ENCODE results near the gene SORBS1.

Gene SORBS1

DNA sequence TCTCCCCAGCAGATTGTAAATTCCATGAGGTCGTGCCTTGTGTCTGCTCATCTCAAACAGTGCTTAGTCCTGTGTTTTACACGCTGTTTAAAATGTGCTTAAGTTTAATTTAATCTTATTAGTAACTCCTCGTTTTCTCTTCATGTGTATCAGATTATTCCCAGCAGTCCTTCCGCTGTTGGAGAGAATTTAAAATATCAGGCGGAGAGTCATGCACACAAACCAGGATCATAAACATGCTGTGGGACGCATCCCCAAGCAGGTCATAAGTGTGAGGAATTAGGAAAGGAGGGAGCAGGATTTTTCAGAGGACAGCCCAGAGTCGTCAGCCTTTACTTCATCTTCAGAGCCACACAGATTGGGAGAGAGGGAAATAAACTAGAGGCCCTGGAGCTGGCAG lies 4.2 kb upstream of the SORBS1 start:
- no peak for DNase-seq (ENCODE audit: low spot score)

DNA sequence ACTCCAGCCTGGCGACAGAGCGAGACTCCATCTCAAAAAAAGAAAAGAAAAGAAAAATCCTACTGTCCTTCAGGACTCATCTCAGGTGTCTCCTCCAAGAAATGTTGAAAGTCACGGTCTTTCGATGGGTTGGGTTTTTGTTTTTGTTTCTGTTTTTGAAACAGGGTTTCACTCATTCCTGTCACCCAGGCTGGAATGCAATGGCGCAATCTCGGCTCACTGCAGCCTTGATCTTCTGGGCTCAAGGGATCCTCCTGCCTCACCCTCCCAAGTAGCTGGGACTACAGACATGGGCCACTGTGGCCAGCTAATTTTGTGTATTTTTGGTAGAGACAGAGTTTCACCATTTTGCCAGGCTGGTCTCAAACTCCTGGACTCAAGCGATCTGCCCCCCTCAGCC lies 3.1 kb upstream of the SORBS1 start:
- no peak for DNase-seq (ENCODE audit: low spot score)

DNA sequence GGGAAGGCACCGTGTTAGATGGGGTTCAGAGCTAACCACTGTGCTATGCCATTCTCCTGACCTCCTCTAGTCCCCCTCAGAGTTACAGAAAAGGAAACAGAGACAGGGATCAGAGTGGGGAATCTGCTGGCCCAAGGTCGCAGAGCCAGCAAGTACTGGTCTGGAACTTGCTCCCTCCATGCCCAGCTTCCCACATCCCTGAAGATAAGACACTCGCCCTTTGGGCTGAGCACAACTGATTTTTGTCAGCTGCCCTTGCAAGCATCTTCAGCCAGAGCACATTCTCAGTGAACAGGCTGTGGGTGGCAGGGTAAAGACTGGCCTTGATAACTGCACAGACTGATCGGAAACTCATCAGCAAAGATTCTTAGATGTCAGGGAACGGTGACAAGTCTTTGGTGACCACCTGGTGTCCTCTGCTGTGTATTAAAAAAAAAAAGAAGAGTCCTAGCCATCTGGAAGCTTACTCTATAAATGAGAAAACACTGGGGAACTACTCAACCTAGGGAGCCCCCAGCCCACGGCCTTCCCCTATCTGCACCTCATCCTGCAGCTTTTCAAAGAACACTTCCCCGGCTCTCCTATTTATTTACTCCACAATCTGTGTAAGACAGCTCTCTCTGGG lies 1.3 kb upstream of the SORBS1 start:
- no peak for DNase-seq (ENCODE audit: low spot score)

DNA sequence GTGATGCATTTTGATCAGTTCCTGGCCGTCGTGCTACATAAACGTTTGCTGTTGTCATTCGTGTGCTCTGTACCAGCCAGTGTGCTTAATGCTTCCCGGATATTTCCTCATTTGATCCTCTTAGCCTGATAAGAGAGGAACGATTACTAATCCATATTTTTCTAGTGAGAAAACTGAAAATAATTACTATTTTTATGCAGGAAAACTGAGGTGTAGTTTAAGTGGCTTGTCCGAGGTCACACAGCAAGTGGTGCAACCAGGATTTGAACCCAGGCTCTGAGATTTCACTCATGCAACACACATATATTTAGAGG lies 650 bp upstream of the SORBS1 start:
- no peak for DNase-seq (ENCODE audit: low spot score)

DNA sequence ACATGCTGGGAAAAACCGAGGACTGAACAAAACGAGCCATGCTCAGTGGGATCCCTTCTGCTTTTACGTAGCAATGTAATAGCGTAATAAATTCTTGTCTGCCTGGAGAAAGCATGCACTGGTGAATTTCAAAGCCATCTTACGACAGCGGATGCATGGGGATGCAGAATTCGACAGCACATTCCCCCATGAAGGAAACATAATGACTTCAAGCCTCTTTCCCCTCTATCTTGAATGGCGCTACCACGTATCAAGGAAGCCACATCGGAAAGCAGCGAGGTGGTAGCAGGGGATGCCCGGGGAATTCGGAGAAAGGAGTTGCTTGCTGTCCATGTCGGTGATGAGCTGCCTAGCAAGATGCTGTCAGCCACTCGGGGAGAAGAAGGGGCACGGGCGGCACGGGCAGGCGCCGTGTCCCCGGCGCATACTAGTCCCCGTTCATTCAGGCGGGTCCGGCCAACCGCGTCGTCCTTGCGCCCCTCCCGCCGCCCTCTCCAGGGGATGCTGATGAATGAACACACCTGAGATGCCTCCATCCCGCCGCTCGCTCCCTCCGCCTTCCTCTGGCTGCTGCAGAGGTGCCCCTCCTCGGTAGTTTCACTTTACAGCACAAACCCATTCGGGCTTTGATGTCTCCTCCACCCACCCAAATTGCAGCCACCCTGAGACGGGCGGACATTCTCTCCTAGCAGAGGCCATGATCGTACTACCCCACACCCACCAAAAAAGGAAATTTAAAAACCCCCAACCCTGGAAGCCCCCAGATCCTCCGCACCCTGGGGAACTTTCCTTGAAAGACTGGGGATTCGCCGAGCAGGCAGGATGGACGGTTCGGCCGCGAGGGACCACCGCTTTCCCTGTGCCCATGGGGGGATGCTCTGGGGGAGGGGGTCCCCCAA lies 644 bp downstream of the SORBS1 start:
- peak; percentile 64 for DNase-seq (ENCODE audit: low spot score)

DNA sequence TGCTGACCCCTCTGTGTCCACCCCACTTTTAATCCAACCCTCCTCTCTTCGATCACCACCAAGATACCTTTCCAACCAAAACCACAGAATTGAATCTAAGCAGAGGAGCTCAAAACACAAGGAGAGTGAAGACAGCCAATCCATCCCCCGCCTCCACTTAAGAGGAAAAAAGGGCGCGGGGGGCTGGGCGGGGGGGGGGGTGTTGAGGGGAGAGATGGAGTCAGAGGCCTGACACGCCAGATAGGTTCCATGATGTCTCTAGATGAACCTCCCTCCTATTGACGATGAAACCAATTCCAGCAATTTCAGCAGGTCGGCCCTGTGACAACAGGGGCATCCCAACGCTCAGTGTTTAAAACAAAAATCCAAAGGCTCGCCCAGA lies 1.3 kb downstream of the SORBS1 start:
- DNase-seq (ENCODE audit: low spot score): no peak

DNA sequence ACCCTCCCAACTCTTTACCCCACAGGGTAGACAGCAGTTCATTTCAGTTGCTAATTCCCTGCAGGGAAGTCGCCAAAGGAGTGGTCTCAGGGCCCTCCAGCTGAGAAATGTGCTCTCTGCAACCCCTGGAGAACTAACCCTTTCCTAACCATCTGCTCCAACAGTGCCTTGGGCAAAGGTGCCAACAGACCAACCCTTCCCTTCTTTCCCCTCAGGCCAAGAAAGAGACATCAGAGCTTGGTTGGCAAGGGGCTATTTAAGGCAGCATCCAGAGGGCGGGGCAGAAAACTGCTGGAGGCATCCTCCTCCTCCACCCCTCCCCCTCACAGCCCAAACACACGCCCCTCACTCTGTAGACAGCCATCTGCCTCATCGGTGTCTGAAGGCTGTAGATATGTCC lies 1.7 kb downstream of the SORBS1 start:
- no peak for DNase-seq (ENCODE audit: low spot score)

DNA sequence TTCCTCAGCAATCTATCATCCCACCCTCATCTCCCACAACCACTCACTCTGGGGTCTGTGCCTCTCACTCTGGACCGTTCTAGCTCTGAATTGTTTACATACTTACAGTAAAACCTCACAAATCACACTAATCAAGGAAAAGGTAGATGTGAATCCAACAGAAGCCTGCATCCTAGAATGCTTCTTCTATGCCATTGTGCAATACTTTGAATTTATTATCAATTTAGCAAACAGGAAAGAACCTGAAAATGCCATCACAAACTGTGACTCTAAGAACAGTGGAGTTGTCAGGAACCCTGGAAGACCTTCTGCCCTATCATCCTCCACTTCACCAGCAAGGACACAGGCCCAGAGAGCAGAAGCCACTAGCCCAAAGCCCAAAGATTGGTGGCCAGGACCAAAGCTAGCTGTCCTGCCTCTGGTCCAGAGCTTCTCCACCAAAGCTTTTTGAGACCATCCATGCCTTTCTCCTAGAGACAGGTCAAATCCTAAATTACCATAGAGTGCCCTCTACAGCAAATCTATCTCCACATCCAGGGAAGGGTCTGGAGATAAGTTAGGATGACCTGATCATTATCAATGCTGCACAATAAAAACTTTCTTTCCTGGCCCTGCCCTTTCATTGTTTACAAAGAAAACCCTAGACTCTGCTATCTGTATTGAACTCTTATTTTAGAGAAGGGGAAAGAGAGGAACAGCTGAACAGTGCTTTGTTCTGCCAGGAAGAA lies 2.4 kb downstream of the SORBS1 start:
- no peak for DNase-seq (ENCODE audit: low spot score)

DNA sequence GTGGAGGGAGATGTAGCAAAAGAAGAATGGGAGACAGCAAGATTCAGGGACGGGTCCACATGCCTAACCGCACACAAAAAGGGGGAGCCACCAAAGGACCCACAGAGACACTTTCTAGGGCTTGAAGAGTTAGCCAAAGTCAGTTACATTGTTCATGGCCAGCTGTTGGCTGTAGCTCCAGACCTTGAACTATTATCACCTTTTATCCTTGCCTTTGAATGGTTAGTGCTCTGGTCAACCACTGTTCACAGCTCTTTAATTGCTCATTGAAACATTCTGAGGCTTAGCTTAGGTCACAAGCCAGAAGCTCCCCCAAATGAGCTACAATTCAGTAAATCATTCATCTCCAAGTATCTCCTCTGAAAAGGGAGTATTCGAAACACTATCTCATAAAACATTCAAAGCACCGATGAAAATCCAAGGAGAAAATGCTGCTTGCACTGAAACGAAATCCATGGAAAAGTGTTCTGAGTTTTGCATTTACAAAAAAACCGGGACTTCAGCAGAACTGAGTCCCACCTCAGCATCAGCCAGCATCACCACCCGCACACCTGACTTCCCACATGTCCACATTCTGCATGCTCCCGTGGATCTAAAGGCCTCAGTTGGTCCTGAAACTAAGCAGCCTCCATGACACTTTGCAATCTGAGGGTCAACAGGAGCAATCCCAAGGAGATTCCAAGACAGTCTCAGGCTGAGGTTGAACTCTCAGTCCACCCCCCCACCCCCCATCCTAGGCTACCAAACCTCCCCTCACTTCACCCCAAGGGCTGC lies 4.0 kb downstream of the SORBS1 start:
- DNase-seq (ENCODE audit: low spot score): no peak

DNA sequence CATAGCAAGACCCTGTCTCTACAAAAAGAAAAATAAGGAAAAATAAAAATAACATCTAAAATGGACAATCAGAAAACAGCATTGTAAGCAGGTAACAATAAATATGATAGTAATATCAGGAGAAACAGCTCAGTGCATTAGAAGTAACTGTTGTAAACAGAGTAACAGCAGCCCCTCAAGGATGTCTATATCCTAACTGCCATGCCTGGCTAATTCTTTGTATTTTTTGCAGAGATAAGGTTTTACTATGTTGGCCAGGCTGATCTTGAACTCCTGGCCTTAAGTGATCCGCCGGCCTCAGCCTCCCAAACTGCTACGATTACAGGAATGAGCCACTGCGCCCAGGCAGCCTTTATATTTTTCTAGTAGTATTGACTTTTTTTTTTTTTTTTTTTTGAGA lies 7.5 kb downstream of the SORBS1 start:
- DNase-seq (ENCODE audit: low spot score): no peak

DNA sequence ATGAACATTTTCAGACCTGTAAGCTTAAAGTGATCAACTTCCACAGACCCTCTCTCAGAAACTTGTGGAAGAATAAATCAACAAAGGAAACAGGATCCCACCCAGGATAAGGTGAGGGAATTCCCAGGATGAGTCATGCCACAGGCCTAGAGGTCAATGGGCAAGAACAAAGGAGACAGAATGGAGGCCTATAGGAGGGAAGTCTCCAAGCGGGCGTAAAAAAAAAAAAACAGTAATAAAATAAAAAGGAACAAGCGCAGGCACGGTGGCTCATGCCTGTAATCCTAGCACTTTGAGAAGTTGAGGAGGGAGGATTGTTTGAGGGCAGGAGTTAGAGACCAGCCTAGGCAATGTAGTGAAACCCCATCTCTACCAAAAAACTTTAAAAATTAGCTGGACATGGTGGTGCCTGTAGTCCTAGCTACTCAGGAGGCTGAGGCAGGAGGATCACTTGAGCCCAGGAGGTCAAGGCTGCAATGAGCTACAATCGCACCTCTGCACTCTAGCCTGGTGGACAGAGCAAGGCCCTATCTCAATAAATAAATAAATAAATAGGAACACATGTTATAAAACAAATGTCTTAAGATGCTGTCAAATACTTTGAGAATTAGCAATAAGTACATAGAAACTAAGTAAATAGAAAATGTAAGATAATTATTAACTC lies 8.4 kb downstream of the SORBS1 start:
- DNase-seq (ENCODE audit: low spot score): no peak

DNA sequence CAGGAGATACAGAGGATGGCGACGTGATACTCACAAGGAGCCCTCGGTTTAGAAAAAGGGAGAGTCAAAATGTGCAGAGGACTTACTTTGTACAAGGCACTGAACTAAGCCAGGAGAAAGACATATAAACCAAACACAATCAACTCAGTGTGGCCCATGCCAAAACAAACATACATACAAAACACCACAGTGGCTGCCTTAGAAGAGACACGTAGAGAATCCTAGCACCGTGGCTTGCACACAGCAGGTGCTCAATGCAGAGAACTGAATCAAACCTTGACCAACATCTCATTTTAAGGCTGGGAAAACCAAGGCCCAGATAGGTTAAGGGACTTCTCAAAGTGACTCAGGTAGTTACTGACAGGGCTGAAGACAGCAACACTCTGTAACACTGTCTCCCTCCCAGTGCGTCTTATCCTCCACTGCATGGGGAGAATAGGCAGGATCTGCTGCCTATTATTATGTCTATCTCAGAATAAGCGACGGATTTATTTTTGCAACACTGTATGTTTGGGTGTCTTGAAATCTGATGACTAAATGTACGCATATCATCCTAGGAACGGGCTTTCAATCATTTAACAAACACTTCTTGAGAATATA lies 11.0 kb downstream of the SORBS1 start:
- no peak for DNase-seq (ENCODE audit: low spot score)

DNA sequence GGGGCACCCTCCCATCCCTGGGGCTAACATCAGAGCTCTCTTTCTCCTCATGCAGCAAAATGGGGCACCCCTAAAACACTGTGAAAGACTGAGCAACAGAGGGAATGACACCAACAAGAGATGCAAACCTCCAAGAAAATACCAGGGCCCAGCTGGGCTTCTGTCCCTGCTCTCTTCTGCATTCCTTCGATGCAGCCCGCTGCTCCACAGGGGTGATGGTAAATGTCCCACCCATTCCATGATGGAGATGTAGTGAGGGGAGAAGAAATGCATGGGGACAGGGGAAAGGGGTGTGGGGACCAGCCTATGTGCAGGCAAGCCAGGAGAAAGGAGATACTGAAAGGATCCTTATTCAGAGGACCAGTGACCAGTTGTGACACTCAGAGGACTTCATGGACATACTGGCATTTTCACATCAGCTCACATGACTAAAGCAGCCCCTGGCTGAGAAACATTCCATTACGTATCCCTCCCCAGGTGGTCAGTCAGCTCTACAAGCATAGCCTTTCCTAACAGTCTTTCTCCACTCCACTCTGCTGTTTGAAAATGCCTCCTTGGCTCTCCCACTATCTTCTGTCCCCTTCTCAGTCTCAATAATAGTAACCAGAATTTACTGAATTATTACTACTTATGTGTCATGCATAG lies 13.3 kb downstream of the SORBS1 start:
- DNase-seq (ENCODE audit: low spot score): no peak

DNA sequence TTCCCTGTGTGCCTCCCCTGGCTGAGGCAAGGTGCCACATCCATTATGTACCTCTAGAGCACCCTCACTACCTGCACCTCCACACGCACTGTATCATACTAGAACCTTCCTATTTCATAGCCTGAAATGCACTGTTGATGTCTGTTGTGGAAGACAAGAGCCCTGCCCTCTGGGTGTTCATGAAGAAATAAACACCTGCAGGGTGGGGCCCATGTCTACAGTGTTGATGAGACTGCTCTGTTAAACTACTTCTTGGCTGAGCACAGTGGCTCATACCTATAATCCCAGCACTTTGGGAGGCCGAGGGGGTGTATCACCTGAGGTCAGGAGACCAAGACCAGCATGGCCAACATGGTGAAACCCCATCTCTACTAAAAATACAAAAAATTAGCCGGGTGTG lies 14.0 kb downstream of the SORBS1 start:
- no peak for DNase-seq (ENCODE audit: low spot score)

DNA sequence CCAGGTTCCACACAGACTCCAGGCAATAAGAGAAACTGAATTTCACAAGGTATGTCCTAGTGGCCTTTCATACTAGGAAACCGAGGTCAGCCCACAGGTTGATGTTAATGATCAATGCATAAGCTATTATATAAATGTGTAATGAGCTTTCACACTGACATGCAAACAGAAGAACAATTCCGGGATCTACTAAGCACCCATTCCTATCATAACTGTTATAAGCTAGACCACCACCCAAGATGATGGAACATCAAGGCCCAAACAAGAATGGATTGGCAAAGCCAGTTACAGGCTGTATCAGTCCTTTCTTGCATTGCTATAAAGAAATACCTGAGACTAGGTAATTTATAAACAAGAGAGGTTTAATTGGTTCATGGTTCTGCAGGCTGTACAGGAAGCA lies 15.2 kb downstream of the SORBS1 start:
- DNase-seq (ENCODE audit: low spot score): no peak

DNA sequence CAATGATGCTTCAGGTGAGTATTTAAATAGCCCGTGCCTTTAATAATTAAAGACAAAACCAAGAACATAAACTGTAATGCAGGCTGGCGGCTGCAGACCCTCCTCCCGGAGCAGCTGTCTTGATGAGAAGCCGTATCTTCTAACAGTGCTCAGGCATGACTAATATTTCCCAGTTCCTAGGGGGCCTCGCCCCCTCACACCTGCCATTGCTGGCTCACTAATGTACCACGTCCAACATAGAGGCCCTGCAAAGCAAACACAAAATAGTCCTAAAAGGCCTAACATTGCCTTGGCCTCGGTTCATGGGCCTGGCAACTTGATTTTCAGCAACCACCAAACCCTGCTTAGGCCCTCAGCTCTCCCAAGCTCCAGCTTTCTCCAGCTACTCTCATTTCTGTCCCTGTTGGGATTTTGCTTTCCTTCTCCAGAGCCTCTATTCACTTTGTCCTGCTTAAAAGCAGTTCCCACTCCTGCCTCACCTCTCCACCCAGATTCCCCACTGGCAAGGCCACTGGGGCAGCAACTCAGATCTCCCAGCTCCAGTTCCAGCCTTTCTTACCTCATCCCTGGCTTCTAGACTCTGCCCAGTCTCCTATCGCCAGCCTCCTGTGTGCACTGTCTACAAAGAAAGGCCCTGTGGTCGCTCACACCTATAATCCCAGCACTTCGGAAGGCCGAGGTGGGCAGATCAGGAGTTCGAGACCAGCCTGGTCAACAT lies 16.2 kb downstream of the SORBS1 start:
- DNase-seq (ENCODE audit: low spot score): no peak

DNA sequence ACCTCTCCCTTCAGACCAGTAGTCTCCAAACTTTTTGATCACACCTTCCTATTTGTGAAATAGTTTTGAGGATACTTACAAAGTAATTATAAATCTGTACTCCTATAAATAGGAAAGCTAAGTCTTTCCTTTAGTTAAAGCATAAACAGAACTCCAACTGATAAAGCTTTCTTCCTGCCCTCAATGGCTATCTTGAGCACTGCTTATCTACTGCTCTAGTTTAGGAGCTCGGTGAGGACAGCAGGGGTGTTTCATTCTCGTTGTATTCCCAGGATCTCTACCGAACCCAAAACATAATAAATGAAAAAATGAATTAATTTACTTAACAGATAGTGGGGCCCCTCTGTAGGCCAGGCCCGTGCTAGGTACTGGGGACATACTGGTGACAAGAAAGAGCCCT lies 17.7 kb downstream of the SORBS1 start:
- no peak for DNase-seq (ENCODE audit: low spot score)

DNA sequence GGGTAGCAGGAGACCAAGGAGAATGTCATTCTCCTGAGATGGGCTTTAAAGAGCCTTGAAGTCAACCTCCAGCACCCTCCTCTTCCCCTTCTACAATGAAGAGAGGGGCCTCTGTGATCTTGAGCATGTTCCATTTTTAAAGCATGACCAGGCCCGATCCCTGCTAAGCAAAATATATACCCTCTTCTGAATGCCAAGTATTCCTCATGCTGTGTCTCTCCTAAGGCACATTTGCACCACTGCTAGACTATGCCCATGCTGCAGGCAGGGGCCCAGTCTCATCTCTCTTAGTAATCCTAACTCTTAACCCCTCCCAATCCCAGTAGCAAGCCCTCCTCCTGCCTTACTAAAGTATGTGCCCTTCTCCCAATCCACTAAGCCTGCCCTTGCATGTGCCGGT lies 18.4 kb downstream of the SORBS1 start:
- no peak for DNase-seq (ENCODE audit: low spot score)

DNA sequence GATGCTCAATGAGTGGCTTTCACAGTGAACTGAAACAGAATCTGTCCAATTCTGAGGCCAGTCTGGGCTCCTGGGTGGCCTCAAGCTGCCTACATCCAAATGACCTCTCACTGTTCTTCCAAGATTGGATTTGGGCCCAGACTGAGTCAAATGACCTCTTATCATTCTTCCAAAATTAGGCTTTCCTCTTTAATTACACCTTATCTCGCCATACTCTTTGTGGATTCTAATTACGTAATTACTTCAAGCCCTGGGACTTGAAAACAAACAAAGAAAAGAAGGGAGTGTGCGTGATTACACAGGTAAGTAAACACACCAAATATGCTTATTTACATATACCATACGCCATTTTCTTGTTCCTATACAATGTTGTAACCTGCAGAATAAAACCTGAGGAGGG lies 18.8 kb downstream of the SORBS1 start:
- DNase-seq (ENCODE audit: low spot score): no peak

DNA sequence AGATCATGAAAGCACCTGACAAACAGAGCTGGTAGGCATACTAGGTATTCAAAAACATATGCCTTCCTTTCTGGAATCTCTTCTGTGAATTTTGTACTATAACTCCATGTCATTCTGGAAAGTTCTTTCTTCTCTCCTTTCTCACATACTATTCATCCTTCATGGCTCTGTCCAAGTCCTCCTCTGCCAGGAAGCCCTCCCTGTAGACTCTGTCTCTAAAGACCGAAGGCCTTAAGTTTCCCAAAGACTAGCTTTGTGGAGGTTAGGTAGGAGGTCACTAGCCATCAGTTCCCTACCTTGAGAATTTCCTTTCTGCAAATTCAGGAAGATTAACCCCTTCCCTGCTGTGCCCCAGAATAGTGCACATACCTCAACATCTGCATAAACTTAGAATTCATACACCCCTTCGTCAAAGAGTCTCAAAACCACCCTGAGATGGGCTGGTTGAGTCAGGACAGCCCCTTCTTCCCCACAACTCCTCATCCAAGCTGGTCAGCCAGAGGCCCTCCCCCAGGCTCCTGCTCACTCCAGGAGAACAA lies 20.6 kb downstream of the SORBS1 start:
- no peak for DNase-seq (ENCODE audit: low spot score)
